Measurements from ENCODE around the gene RSU1. TPM values are rescaled to one million over a fixed set of nuclear protein-coding genes. Genes with fewer than 3 reads are reported as not detected.

Gene RSU1
- total RNA-seq (2014; rRNA removed; shearing (Covaris generic); ENCODE audit: low replicate concordance): 44.1 and 44.5 TPM in 2 replicates

- H3K9me3 ChIP-seq: peaks cover 3% of the 10 kb centered on the region; the same call in 1 of the 2 replicates
- peak; percentile 100 for DNase-seq
- H3K4me3 ChIP-seq: peak within 1 kb of the TSS; percentile 76
- peaks cover 10% of the 10 kb centered on the region for H3K36me3 ChIP-seq
- no peaks in the 10 kb centered on the region for H3K27me3 ChIP-seq
Measured at GRCh38 chr10:16817125-16818019, at the start of gene RSU1. TSS of gene RSU1 (minus strand) at chr10:16817424. CDS start at chr10:16817081, 343 bp downstream.

- no peak for DNase-seq
Measured at GRCh38 chr10:16866541-16867275, 49.5 kb upstream of the RSU1 start.

GRCh38 chr10:16865766-16866165, 48.5 kb upstream of the RSU1 start:
- H3K27me3 ChIP-seq: no peaks in the 10 kb centered on the region
- no peak overlapping the region for H3K4me3 ChIP-seq
- DNase-seq: no peak
- H3K9me3 ChIP-seq: no peaks in the 10 kb centered on the region
- H3K36me3 ChIP-seq: no peaks in the 10 kb centered on the region

More at GRCh38 chr10:16866541-16867275, 49.5 kb upstream of the RSU1 start:
- no peak overlapping the region for H3K4me3 ChIP-seq
- no peaks in the 10 kb centered on the region for H3K27me3 ChIP-seq
- no peaks in the 10 kb centered on the region for H3K9me3 ChIP-seq
- H3K36me3 ChIP-seq: no peaks in the 10 kb centered on the region

GRCh38 chr10:16863766-16864165, 46.5 kb upstream of the RSU1 start:
- no peak overlapping the region for H3K4me3 ChIP-seq
- H3K9me3 ChIP-seq: no peaks in the 10 kb centered on the region
- H3K27me3 ChIP-seq: no peaks in the 10 kb centered on the region
- H3K36me3 ChIP-seq: no peaks in the 10 kb centered on the region
- DNase-seq: no peak

GRCh38 chr10:16857419-16857818, 40.2 kb upstream of the RSU1 start:
- no peak for DNase-seq
- no peaks in the 10 kb centered on the region for H3K27me3 ChIP-seq
- H3K4me3 ChIP-seq: no peak overlapping the region
- no peaks in the 10 kb centered on the region for H3K9me3 ChIP-seq
- no peaks in the 10 kb centered on the region for H3K36me3 ChIP-seq

- no peak overlapping the region for H3K4me3 ChIP-seq
- DNase-seq: no peak
- H3K36me3 ChIP-seq: no peaks in the 10 kb centered on the region
- H3K9me3 ChIP-seq: no peaks in the 10 kb centered on the region
- no peaks in the 10 kb centered on the region for H3K27me3 ChIP-seq
Measured at GRCh38 chr10:16856567-16856966, 39.3 kb upstream of the RSU1 start.

- no peaks in the 10 kb centered on the region for H3K27me3 ChIP-seq
- DNase-seq: no peak
Measured at GRCh38 chr10:16856092-16856491, 38.9 kb upstream of the RSU1 start.

GRCh38 chr10:16854623-16855022, 37.4 kb upstream of the RSU1 start:
- Histone ChIP-seq H3K9me3 (no peaks in the 10 kb centered on the region), H3K4me3 (no peak overlapping the region), H3K36me3 (no peaks in the 10 kb centered on the region), H3K27me3 (no peaks in the 10 kb centered on the region)
- DNase-seq: peak; percentile 15

More at GRCh38 chr10:16856092-16856491, 38.9 kb upstream of the RSU1 start:
- no peak overlapping the region for H3K4me3 ChIP-seq
- H3K36me3 ChIP-seq: no peaks in the 10 kb centered on the region
- no peaks in the 10 kb centered on the region for H3K9me3 ChIP-seq

GRCh38 chr10:16853809-16854208, 36.6 kb upstream of the RSU1 start:
- no peak for DNase-seq
- Histone ChIP-seq H3K4me3 (no peak overlapping the region), H3K9me3 (no peaks in the 10 kb centered on the region), H3K27me3 (no peaks in the 10 kb centered on the region), H3K36me3 (no peaks in the 10 kb centered on the region)

- no peak for DNase-seq
- Histone ChIP-seq H3K9me3 (no peaks in the 10 kb centered on the region), H3K4me3 (no peak overlapping the region), H3K36me3 (no peaks in the 10 kb centered on the region), H3K27me3 (no peaks in the 10 kb centered on the region)
Measured at GRCh38 chr10:16853201-16853600, 36.0 kb upstream of the RSU1 start.

- H3K9me3 ChIP-seq: no peaks in the 10 kb centered on the region
- H3K36me3 ChIP-seq: no peaks in the 10 kb centered on the region
- H3K4me3 ChIP-seq: no peak overlapping the region
- DNase-seq: no peak
- no peaks in the 10 kb centered on the region for H3K27me3 ChIP-seq
Measured at GRCh38 chr10:16852624-16853023, 35.4 kb upstream of the RSU1 start.

- H3K27me3 ChIP-seq: no peaks in the 10 kb centered on the region
- H3K4me3 ChIP-seq: no peak overlapping the region
- no peaks in the 10 kb centered on the region for H3K9me3 ChIP-seq
- peak; percentile 83 for DNase-seq
- no peaks in the 10 kb centered on the region for H3K36me3 ChIP-seq
Measured at GRCh38 chr10:16848562-16849154, 31.4 kb upstream of the RSU1 start.

- no peaks in the 10 kb centered on the region for H3K36me3 ChIP-seq
- no peak for DNase-seq
- H3K9me3 ChIP-seq: no peaks in the 10 kb centered on the region
- no peaks in the 10 kb centered on the region for H3K27me3 ChIP-seq
- no peak overlapping the region for H3K4me3 ChIP-seq
Measured at GRCh38 chr10:16847644-16848043, 30.4 kb upstream of the RSU1 start.

- H3K9me3 ChIP-seq: no peaks in the 10 kb centered on the region
- H3K4me3 ChIP-seq: no peak overlapping the region
- no peaks in the 10 kb centered on the region for H3K36me3 ChIP-seq
- no peak for DNase-seq
- H3K27me3 ChIP-seq: no peaks in the 10 kb centered on the region
Measured at GRCh38 chr10:16845248-16845647, 28.0 kb upstream of the RSU1 start.

- Histone ChIP-seq H3K4me3 (no peak overlapping the region), H3K36me3 (no peaks in the 10 kb centered on the region), H3K27me3 (no peaks in the 10 kb centered on the region), H3K9me3 (no peaks in the 10 kb centered on the region)
- DNase-seq: no peak
Measured at GRCh38 chr10:16843252-16843870, 26.1 kb upstream of the RSU1 start.

GRCh38 chr10:16835228-16835627, 18.0 kb upstream of the RSU1 start:
- Histone ChIP-seq H3K4me3 (no peak overlapping the region), H3K36me3 (no peaks in the 10 kb centered on the region), H3K9me3 (no peaks in the 10 kb centered on the region), H3K27me3 (no peaks in the 10 kb centered on the region)
- no peak for DNase-seq
